HEK293 (cell line): ENCODE measurements around the gene DMAC1.

Source experiments
- CTCF ChIA-PET: fragments of 350-600 bp; formaldehyde crosslinking; extraction: SDS; loops from one replicate; lab custom pipeline; 2021; ENCODE audit warnings: antibody characterized with exemption; lab: Yijun Ruan, JAX
- POLR2A ChIA-PET: fragments of 300-600 bp; formaldehyde crosslinking; extraction: SDS; loops from one replicate; lab custom pipeline; 2020; ENCODE audit warnings: antibody characterized with exemption, inconsistent platforms; lab: Yijun Ruan, JAX
- H3K27ac ChIP-seq: fragments of 200-500 bp; sonication (Bioruptor generic); 2 replicates; pipeline ENCODE4 v1.5.1; 2014; ENCODE audit warnings: low read depth, low read length, control low read depth, inconsistent platforms; ENCODE audit errors: extremely low read depth
- H3K36me3 ChIP-seq, 2 experiments: fragments of 200-500 bp in 1 of 2; sonication (Bioruptor generic) in 1 of 2; 1 replicate in 1 of 2; 2 replicates in 1 of 2; pipeline ENCODE4 v1.5.1; 2014 to 2017; ENCODE audit warnings: inconsistent platforms in 2 of 2, low read length in 2 of 2; ENCODE audit not compliant: control insufficient read depth in 2 of 2, insufficient read depth in 1 of 2
- H3K4me1 ChIP-seq: fragments of 200-500 bp; sonication (Bioruptor generic); 2 replicates; pipeline ENCODE4 v1.5.1; 2014; ENCODE audit warnings: mild to moderate bottlenecking, low read length, inconsistent platforms; ENCODE audit not compliant: control insufficient read depth, insufficient read depth
- H3K4me3 ChIP-seq: 2 replicates; pipeline ENCODE4 v1.5.1; 2011; ENCODE audit warnings: low read depth, mild to moderate bottlenecking, control low read depth, low read length, moderate library complexity
- H3K9me3 ChIP-seq: fragments of 200-500 bp; sonication (Bioruptor generic); 2 replicates; pipeline ENCODE4 v1.5.1; 2014; ENCODE audit warnings: low read depth, low read length, inconsistent platforms; ENCODE audit not compliant: control insufficient read depth, insufficient read depth
- GLIS2 ChIP-seq: fragments of 450-650 bp; formaldehyde crosslinking; IDR thresholded peaks from 2 replicates; pipeline ENCODE4 v1.5.1; 2016; ENCODE audit warnings: missing biosample characterization, missing genetic modification characterization
- YY1 ChIP-seq: fragments of 450-650 bp; formaldehyde crosslinking; IDR thresholded peaks from 2 replicates; pipeline ENCODE4 v1.5.1; 2018; ENCODE audit warnings: missing biosample characterization, missing genetic modification characterization
- ZNF121 ChIP-seq: fragments of 450-650 bp; formaldehyde crosslinking; IDR thresholded peaks from 2 replicates; pipeline ENCODE4 v1.5.1; 2016; ENCODE audit warnings: missing biosample characterization, missing genetic modification characterization
- ZNF211 ChIP-seq: fragments of 450-650 bp; formaldehyde crosslinking; IDR thresholded peaks from 2 replicates; pipeline ENCODE4 v1.5.1; 2016; ENCODE audit warnings: low read depth, missing biosample characterization, missing genetic modification characterization
- ZNF266 ChIP-seq: fragments of 450-650 bp; formaldehyde crosslinking; IDR thresholded peaks from 2 replicates; pipeline ENCODE4 v1.5.1; 2016; ENCODE audit warnings: missing biosample characterization, missing genetic modification characterization, low read depth
- ZNF274 ChIP-seq, 2 experiments: fragments of 200-500 bp in 1 of 2; fragments of 450-650 bp in 1 of 2; sonication (Bioruptor generic) in 1 of 2; formaldehyde crosslinking in 1 of 2; IDR thresholded peaks; 2 replicates each; pipeline versions ENCODE4 v1.5.1 to v1.6.1; 2014 to 2016; ENCODE audit warnings: borderline replicate concordance in 1 of 2, inconsistent platforms in 1 of 2, low read length in 1 of 2, missing biosample characterization in 1 of 2, missing genetic modification characterization in 1 of 2
- ZNF292 ChIP-seq: fragments of 450-650 bp; formaldehyde crosslinking; IDR thresholded peaks from 2 replicates; pipeline ENCODE4 v1.5.1; 2016; ENCODE audit warnings: low read depth, missing biosample characterization, missing genetic modification characterization, borderline replicate concordance
- ZNF37A ChIP-seq: fragments of 450-650 bp; IDR thresholded peaks from 2 replicates; pipeline ENCODE4 v1.5.1; 2018; ENCODE audit warnings: missing biosample characterization, missing genetic modification characterization
- ZNF433 ChIP-seq: fragments of 450-650 bp; formaldehyde crosslinking; IDR thresholded peaks from 2 replicates; pipeline ENCODE4 v1.5.1; 2016; ENCODE audit warnings: missing biosample characterization, missing genetic modification characterization, low read depth
- ZNF521 ChIP-seq: fragments of 450-650 bp; formaldehyde crosslinking; IDR thresholded peaks from 2 replicates; pipeline ENCODE4 v1.5.1; 2017; ENCODE audit warnings: missing biosample characterization, mild to moderate bottlenecking, missing genetic modification characterization
- ZNF600 ChIP-seq: fragments of 450-650 bp; formaldehyde crosslinking; IDR thresholded peaks from 2 replicates; pipeline ENCODE4 v1.5.1; 2016; ENCODE audit warnings: missing biosample characterization, missing genetic modification characterization
- ZNF677 ChIP-seq: fragments of 450-650 bp; IDR thresholded peaks from 2 replicates; pipeline ENCODE4 v1.5.0; 2018; ENCODE audit warnings: missing biosample characterization, mild to moderate bottlenecking, missing genetic modification characterization, moderate library complexity
- TF ChIP-seq, protein P1 (sequence below): fragments of 450-650 bp; formaldehyde crosslinking; IDR thresholded peaks from 2 replicates; pipeline ENCODE4 v1.5.1; 2016; ENCODE audit warnings: missing biosample characterization, missing genetic modification characterization
- TF ChIP-seq, protein P2 (sequence below): fragments of 450-650 bp; IDR thresholded peaks from 2 replicates; pipeline ENCODE4 v1.5.1; 2018; ENCODE audit warnings: missing biosample characterization, mild to moderate bottlenecking, missing genetic modification characterization
- TF ChIP-seq, protein P3 (sequence below): fragments of 450-650 bp; formaldehyde crosslinking; IDR thresholded peaks from 2 replicates; pipeline ENCODE4 v1.5.1; 2016; ENCODE audit warnings: missing biosample characterization, missing genetic modification characterization
- TF ChIP-seq, protein P4 (sequence below): fragments of 450-650 bp; formaldehyde crosslinking; IDR thresholded peaks from 2 replicates; pipeline ENCODE4 v1.5.1; 2016; ENCODE audit warnings: missing biosample characterization, missing genetic modification characterization
- TF ChIP-seq, protein P5 (sequence below): fragments of 450-650 bp; formaldehyde crosslinking; IDR thresholded peaks from 2 replicates; pipeline ENCODE4 v1.5.0; 2017; ENCODE audit warnings: missing biosample characterization, missing genetic modification characterization, borderline replicate concordance
- TF ChIP-seq, protein P6 (sequence below): fragments of 450-650 bp; formaldehyde crosslinking; IDR thresholded peaks from 2 replicates; pipeline ENCODE4 v1.5.1; 2016; ENCODE audit warnings: missing biosample characterization, missing genetic modification characterization

The DMAC1 gene

DNA sequence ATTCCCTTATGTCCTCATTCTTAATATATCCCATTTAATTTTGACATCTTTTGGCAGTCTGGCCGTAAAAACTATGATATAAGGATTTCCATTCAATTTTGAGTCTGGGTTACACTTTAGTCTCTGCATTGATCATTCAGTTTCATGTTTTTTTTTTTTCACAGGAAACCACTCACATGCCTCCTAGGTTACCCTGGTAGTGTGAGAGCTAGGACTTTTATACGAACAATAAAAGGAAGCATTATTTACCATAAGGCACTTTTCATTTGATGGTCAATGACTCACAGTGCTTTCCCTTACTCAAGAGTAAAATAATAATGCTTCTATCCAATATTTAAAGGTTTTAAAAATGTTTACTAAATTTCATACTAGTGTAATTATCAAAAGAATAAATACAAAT lies 16.4 kb upstream of the DMAC1 start (continued):
- TF ChIP-seq, protein P1, sequence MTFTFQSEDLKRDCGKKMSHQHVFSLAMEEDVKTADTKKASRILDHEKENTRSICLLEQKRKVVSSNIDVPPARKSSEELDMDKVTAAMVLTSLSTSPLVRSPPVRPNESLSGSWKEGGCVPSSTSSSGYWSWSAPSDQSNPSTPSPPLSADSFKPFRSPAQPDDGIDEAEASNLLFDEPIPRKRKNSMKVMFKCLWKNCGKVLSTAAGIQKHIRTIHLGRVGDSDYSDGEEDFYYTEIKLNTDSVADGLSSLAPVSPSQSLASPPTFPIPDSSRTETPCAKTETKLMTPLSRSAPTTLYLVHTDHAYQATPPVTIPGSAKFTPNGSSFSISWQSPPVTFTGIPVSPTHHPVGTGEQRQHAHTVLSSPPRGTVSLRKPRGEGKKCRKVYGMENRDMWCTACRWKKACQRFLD (tag by site-specific recombination): no peak
- no peak for TF ChIP-seq YY1 (tag by site-specific recombination)
- TF ChIP-seq ZNF521 (tag by site-specific recombination): no peak

DNA sequence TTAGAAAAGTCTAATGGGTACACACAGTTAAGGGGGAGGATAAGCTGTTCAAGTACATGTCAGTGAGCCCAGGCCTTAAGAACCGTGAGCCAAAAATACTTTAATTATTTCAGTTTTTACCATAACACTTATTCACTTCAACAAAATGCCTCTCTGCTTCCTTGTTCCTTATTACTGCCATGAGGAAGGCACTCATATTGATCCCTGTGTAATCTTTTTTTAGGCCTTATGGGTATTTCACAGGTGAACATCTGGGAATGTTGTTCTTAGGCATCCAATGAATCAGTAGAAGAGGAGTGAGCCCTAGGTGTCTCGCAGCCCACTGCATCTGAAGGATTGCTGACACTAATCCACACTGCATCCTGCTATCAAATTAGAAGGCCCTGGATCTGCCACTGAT lies 13.5 kb upstream of the DMAC1 start:
- Histone ChIP-seq H3K36me3 (no peaks in the 10 kb centered on the region), H3K4me3 (no peak overlapping the region), H3K27ac (no peak overlapping the region), H3K4me1 (peaks cover 5% of the 10 kb centered on the region), H3K9me3 (no peaks in the 10 kb centered on the region)
- CTCF ChIA-PET: no interaction called here
- POLR2A ChIA-PET: no interaction called here
- TF ChIP-seq, protein P2, sequence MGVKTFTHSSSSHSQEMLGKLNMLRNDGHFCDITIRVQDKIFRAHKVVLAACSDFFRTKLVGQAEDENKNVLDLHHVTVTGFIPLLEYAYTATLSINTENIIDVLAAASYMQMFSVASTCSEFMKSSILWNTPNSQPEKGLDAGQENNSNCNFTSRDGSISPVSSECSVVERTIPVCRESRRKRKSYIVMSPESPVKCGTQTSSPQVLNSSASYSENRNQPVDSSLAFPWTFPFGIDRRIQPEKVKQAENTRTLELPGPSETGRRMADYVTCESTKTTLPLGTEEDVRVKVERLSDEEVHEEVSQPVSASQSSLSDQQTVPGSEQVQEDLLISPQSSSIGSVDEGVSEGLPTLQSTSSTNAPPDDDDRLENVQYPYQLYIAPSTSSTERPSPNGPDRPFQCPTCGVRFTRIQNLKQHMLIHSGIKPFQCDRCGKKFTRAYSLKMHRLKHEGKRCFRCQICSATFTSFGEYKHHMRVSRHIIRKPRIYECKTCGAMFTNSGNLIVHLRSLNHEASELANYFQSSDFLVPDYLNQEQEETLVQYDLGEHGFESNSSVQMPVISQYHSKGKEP (tag by site-specific recombination): no peak
- TF ChIP-seq, protein P3, sequence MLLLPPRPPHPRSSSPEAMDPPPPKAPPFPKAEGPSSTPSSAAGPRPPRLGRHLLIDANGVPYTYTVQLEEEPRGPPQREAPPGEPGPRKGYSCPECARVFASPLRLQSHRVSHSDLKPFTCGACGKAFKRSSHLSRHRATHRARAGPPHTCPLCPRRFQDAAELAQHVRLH (tag by site-specific recombination): no peak
- TF ChIP-seq ZNF211 (tag by site-specific recombination): no peak
- TF ChIP-seq GLIS2 (tag by site-specific recombination): no peak
- TF ChIP-seq, protein P4, sequence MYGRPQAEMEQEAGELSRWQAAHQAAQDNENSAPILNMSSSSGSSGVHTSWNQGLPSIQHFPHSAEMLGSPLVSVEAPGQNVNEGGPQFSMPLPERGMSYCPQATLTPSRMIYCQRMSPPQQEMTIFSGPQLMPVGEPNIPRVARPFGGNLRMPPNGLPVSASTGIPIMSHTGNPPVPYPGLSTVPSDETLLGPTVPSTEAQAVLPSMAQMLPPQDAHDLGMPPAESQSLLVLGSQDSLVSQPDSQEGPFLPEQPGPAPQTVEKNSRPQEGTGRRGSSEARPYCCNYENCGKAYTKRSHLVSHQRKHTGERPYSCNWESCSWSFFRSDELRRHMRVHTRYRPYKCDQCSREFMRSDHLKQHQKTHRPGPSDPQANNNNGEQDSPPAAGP (tag by site-specific recombination): no peak
- TF ChIP-seq, protein P5, sequence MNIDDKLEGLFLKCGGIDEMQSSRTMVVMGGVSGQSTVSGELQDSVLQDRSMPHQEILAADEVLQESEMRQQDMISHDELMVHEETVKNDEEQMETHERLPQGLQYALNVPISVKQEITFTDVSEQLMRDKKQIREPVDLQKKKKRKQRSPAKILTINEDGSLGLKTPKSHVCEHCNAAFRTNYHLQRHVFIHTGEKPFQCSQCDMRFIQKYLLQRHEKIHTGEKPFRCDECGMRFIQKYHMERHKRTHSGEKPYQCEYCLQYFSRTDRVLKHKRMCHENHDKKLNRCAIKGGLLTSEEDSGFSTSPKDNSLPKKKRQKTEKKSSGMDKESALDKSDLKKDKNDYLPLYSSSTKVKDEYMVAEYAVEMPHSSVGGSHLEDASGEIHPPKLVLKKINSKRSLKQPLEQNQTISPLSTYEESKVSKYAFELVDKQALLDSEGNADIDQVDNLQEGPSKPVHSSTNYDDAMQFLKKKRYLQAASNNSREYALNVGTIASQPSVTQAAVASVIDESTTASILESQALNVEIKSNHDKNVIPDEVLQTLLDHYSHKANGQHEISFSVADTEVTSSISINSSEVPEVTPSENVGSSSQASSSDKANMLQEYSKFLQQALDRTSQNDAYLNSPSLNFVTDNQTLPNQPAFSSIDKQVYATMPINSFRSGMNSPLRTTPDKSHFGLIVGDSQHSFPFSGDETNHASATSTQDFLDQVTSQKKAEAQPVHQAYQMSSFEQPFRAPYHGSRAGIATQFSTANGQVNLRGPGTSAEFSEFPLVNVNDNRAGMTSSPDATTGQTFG: no peak
- no peak for TF ChIP-seq ZNF292 (tag by site-specific recombination)
- no peak for TF ChIP-seq ZNF121
- TF ChIP-seq ZNF677 (tag by site-specific recombination): no peak
- TF ChIP-seq ZNF433: no peak
- TF ChIP-seq ZNF274 (IDR thresholded peaks at IDR 0.05; ENCODE audit: low read length): no peak
- no peak for TF ChIP-seq ZNF274 (tag by site-specific recombination; IDR thresholded peaks at IDR 0.05; ENCODE audit: borderline replicate concordance)
- no peak for TF ChIP-seq ZNF266 (tag by site-specific recombination)
- TF ChIP-seq ZNF37A: no peak
- no peak for TF ChIP-seq ZNF600 (tag by site-specific recombination)
- TF ChIP-seq, protein P6, sequence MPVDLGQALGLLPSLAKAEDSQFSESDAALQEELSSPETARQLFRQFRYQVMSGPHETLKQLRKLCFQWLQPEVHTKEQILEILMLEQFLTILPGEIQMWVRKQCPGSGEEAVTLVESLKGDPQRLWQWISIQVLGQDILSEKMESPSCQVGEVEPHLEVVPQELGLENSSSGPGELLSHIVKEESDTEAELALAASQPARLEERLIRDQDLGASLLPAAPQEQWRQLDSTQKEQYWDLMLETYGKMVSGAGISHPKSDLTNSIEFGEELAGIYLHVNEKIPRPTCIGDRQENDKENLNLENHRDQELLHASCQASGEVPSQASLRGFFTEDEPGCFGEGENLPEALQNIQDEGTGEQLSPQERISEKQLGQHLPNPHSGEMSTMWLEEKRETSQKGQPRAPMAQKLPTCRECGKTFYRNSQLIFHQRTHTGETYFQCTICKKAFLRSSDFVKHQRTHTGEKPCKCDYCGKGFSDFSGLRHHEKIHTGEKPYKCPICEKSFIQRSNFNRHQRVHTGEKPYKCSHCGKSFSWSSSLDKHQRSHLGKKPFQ (tag by site-specific recombination): no peak
